ENCODE measurements around the gene APC2.
"Not testable (repeated sequence)": the region's sequence is repeated elsewhere in the genome, so short reads cannot be mapped to it uniquely, and the experiment has no call there.

APC2 gene

DNA sequence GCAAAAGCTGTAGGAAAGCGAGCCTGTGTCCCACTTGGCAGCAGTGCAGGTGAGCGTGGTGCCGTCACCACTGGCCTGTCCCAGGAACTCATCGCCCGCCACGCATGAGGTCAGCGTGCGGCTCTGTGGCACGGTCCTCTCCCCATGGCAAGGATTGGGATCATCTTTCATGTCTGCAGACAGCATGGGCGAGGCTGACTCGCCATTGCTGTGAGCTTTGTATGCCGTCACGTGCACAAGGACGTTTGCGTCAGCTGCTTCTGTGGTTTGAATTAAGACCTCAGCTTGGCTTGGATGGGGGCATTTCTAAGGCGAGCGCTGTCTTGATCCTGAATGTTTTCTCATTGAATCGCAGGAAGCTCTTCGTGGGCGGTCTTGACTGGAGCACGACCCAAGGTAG, 32.8 kb upstream of the APC2 start:
- DNase-seq, result no peak

GRCh38 chr19:1417681-1418495, 32.0 kb upstream of the APC2 start:
- no peak for DNase-seq

GRCh38 chr19:1418496-1418775, 31.5 kb upstream of the APC2 start:
- no peak for DNase-seq

- no peak for DNase-seq
Measured at GRCh38 chr19:1418951-1419738, 30.8 kb upstream of the APC2 start.

- DNase-seq, result not testable (repeated sequence)
Measured at GRCh38 chr19:1420085-1420484, 29.8 kb upstream of the APC2 start.

- no peak for DNase-seq
Measured at GRCh38 chr19:1420590-1420989, 29.3 kb upstream of the APC2 start.

DNA sequence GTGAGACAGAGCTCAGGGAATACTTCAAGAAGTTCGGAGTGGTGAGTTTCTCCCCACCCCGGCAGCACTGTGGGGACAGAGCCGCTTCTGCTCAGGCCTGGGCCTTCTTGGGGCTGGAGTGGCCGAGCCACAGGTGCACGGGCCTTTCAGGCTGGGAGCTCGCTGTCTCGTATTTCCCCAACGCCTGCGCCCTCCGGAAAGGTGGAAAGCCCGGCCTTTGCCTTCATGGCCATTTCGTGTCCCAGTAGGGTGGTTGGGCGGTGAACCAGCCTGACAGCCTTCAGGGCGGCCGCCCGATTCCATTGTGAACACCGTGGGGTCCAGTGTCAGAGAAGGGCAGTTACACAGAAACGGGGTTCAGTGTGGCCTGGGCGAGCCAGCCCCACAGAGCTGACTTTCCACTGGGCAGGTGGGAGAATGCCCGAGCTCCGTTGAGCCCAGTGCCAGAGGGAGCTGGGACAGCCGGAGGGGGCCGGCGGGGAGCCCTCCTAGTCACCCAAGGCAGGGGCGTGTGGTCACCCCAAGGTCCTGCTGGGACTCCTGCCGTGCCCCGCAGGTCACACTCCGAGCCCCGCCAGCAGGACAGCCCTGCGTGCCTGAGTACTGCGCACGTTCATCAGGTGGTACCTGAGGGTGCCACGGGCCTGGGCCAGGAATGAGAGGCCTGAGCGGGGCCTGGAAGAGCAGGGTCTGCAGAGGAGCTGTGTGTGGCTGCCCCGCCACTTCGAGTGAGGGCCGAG, 28.5 kb upstream of the APC2 start:
- DNase-seq, result no peak

DNA sequence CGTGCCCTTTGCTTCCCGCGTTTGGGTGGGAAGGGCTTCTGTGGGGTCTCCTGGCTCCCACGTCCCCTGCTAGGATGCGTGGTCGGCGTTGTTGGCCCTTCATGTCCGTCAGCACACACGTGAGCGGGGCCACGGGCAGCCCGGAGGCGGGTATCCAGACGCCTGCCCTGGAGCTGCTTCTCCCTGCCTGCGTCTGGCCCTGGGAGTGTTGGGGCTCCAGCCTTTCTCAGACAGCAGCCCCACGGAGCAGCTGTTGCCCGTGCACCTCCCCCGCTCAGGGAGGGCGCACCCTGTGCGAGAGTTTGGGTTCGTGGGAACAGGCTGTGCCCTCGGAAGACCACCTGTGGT, 28.0 kb upstream of the APC2 start:
- DNase-seq, result no peak

DNA sequence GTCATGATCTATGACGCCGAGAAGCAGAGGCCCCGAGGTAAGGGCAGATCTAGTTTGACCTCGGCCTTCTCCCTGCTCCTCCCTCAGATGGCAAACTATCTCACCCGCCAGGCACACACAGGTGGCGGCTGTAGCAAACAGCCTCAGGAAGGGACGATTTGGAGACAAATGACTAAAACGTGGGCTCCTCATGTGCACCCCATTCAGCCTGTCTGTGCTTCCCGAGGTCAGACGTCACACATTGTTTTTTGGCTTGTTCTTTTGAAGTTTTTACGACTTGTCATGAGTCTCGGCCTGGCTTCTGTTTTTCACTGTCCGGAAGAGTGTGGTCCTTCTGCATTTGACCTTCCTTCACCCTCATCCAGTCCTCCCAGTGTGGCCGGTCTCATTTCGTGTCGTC, 27.6 kb upstream of the APC2 start:
- no peak for DNase-seq

DNA sequence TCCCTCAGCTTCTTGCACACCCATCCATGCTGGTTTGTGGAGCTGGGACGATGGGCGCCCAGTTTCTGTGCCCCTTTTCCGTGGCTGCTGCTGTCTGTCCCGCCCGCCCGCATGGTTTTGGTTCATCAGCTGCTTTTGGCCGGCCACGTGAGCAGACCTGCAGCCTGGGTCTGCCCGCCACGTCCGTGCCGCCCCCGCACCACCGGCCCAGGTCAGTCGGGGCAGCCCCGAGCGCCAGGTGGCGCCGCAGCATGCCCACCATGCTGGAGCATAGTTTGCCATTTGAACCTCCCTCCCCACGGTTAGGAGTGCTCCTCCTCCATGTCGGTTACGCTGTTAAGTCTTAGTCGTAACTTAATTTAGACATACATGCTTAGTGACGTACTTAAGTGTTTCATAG, 27.0 kb upstream of the APC2 start:
- no peak for DNase-seq

- DNase-seq, result no peak
Measured at GRCh38 chr19:1423436-1424191, 26.3 kb upstream of the APC2 start.

- DNase-seq, result no peak
Measured at GRCh38 chr19:1424192-1424955, 25.5 kb upstream of the APC2 start.

- DNase-seq, result no peak
Measured at GRCh38 chr19:1425102-1425837, 24.7 kb upstream of the APC2 start.

GRCh38 chr19:1425902-1426301, 24.0 kb upstream of the APC2 start:
- DNase-seq, result no peak

- DNase-seq, result no peak
Measured at GRCh38 chr19:1426736-1427135, 23.2 kb upstream of the APC2 start.

DNA sequence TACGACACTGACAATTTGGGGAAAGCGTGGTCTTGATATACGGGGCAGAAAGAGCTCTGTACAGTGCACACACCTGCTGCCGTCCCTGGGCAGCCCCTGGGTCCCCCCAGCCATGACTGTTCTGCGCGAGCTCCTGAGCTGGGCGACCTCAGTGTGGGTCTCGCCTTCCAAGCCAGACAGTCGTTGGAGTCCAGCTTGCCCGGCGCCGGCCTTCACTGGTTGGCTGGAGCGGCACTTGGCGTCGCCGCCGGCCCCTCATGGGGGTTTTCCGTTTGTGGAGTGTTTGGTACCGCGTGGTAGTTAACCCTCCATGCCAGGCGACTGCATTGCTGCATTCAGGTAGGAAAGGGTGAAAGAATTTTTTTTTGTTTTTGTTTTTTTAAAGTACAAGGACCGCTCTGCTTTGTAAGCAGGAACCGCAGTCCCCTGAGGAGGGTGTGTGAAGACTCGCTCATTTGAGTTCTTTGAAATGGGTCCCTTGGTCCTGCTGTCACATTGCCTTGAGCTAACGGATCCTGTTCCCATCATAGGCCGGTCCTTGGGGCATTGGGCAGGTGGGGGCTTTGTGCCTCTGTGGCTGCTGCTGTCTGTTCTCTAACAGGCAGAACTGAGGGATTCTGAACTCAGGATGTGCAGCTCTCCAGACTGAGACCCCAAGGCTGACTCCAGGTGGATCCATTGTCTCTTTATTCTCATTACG, 22.6 kb upstream of the APC2 start:
- DNase-seq, result no peak

GRCh38 chr19:1428738-1429391, 21.1 kb upstream of the APC2 start:
- DNase-seq, result no peak

DNA sequence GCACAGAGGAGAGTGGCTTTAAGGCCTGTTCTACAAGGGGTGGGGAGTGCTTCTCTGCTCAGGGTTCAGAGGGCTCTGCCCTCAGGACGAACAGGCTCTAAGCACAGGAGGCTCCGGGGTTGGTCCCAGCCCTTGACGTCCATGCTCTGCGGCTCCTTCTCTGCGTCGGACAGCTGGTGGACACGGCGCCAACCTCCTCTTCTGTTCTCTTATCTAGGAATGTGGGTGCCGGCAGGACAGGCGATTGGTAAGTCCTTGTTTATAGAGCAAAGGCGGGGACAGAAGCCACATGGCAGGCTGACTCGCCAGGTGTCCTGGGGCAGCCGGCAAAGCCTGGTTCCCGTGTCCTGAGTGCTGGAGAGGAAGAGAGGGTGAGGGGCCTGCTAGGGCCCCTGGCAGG, 20.2 kb upstream of the APC2 start:
- DNase-seq, result no peak

- no peak for DNase-seq
Measured at GRCh38 chr19:1430246-1430645, 19.7 kb upstream of the APC2 start.

DNA sequence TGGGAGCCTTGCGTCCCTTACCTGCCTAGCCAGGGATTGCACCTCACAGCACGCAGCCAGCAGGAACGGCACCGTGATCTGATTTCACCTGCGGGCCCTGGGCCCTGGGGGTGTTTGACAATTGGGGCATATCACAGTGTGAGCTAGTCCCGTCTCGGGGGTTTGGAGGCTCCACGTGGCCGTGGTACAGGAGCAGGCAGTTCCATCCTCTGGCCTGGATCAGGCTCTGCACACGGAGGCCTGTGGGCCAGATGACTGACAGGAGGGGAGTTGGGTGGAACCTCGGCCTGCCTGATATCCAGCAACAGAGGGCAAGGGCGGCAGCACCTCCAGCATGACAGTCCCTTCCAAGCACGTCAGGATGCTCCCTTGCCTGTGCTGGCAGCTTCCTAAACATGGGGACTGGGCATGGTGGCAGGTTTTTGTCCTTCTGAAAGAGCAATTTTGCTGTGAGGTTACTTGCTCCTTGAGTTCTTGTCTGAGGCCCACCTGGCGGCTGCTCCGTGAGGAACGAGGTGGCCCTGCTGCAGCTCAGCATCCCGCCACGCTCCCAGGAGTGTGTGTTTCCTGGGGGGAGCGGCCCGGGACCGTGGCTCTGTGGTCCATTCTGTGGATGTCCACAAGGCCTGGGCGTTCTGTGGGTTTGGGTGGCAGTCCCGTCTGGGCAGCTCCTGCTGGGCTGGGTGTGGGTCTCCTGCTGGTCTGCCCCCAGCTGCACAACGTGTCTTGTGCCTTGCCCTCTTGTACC, 18.0 kb upstream of the APC2 start:
- no peak for DNase-seq

Data from activated T-cell treated with anti-CD3 and anti-CD28 coated beads, Interleukin-2, amount 50 U/mL, for 1 hour (primary cell).